Loucy (cell line): Measurements from ENCODE around the gene ENTREP1.

Source experiments
- H2AFZ ChIP-seq: fragments of 200-600 bp; sonication (generic); 2 replicates; pipeline ENCODE4 v1.6.0; 2016; ENCODE audit warnings: antibody characterized with exemption, mild to moderate bottlenecking, low read length, moderate library complexity
- H3F3A ChIP-seq: fragments of 200-600 bp; 2 replicates; pipeline ENCODE4 v1.6.0; 2016; ENCODE audit warnings: antibody characterized with exemption, low read depth, mild to moderate bottlenecking
- H3K27me3 ChIP-seq: fragments of 200-600 bp; sonication (generic); 2 replicates; pipeline ENCODE4 v1.6.1; 2014; ENCODE audit warnings: low read length, mild to moderate bottlenecking; ENCODE audit not compliant: insufficient read depth, poor library complexity, severe bottlenecking
- H3K36me3 ChIP-seq: fragments of 200-600 bp; sonication (generic); 2 replicates; pipeline ENCODE4 v1.6.1; 2016; ENCODE audit warnings: low read length; ENCODE audit not compliant: insufficient read depth
- H3K4me1 ChIP-seq: fragments of 200-600 bp; sonication (generic); 2 replicates; pipeline ENCODE4 v1.5.1; 2014; ENCODE audit warnings: low read length, mild to moderate bottlenecking; ENCODE audit not compliant: insufficient read depth, poor library complexity, severe bottlenecking
- H3K4me2 ChIP-seq: fragments of 200-600 bp; sonication (generic); 2 replicates; pipeline ENCODE4 v1.6.0; 2014; ENCODE audit warnings: antibody characterized with exemption, low read length, low read depth, mild to moderate bottlenecking; ENCODE audit not compliant: poor library complexity, severe bottlenecking
- H3K4me3 ChIP-seq: fragments of 200-600 bp; sonication (generic); 2 replicates; pipeline ENCODE4 v1.5.1; 2014; ENCODE audit warnings: low read length, mild to moderate bottlenecking, mixed read lengths; ENCODE audit not compliant: poor library complexity, severe bottlenecking
- H3K79me2 ChIP-seq: fragments of 200-600 bp; sonication (generic); 2 replicates; pipeline ENCODE4 v1.6.1; 2014; ENCODE audit warnings: low read length; ENCODE audit not compliant: insufficient read depth
- H3K9ac ChIP-seq: fragments of 200-600 bp; sonication (generic); 2 replicates; pipeline ENCODE4 v1.6.0; 2014; ENCODE audit warnings: mild to moderate bottlenecking, low read depth, low read length, moderate library complexity; ENCODE audit not compliant: poor library complexity, severe bottlenecking
- H3K9me2 ChIP-seq: fragments of 200-600 bp; sonication (generic); replicated peaks from 2 replicates; pipeline ENCODE4 v1.6.1; 2016; ENCODE audit warnings: low read depth, low read length, mixed read lengths
- H3K9me3 ChIP-seq: fragments of 200-600 bp; sonication (generic); 2 replicates; pipeline ENCODE4 v1.6.1; 2014; ENCODE audit warnings: mild to moderate bottlenecking, antibody characterized with exemption, low read length, low read depth; ENCODE audit not compliant: insufficient read depth
- H4K20me1 ChIP-seq: fragments of 200-600 bp; sonication (generic); 2 replicates; pipeline ENCODE4 v1.6.0; 2014; ENCODE audit warnings: antibody characterized with exemption, low read length, mild to moderate bottlenecking; ENCODE audit not compliant: insufficient read depth, poor library complexity, severe bottlenecking
- CTCF ChIP-seq: fragments of 200-600 bp; sonication (generic); conservative IDR thresholded peaks from 2 replicates; pipeline ENCODE4 v1.5.1; 2014; ENCODE audit warnings: mild to moderate bottlenecking, antibody characterized with exemption, low read length
- EZH2phosphoT487 ChIP-seq: fragments of 200-600 bp; IDR thresholded peaks from 2 replicates; pipeline ENCODE4 v1.6.1; 2018; ENCODE audit warnings: antibody characterized with exemption, mild to moderate bottlenecking, moderate library complexity, borderline replicate concordance

The ENTREP1 gene

GRCh38 chr9:69293156-69293555 is 31.9 kb upstream of the ENTREP1 start:
- Histone ChIP-seq H3K9ac (no peak overlapping the region), H3K79me2 (no peaks in the 10 kb centered on the region), H3K27me3 (no peaks in the 10 kb centered on the region), H3K4me1 (no peaks in the 10 kb centered on the region), H4K20me1 (no peaks in the 10 kb centered on the region), H3K4me3 (no peak overlapping the region), H2AFZ (no peak overlapping the region), H3K36me3 (no peaks in the 10 kb centered on the region), H3K9me2 (no peaks in the 10 kb centered on the region), H3K9me3 (no peaks in the 10 kb centered on the region), H3F3A (no peaks in the 10 kb centered on the region), H3K4me2 (no peak overlapping the region)
- TF ChIP-seq CTCF, result no peak
- no peak for TF ChIP-seq EZH2phosphoT487

- H3K36me3 ChIP-seq, result no peaks in the 10 kb centered on the region
- no peaks in the 10 kb centered on the region for H3K9me2 ChIP-seq
- no peaks in the 10 kb centered on the region for H3K9me3 ChIP-seq
- H3K4me2 ChIP-seq, result no peak overlapping the region
- no peaks in the 10 kb centered on the region for H3F3A ChIP-seq
- no peak overlapping the region for H2AFZ ChIP-seq
- no peaks in the 10 kb centered on the region for H3K4me1 ChIP-seq
- H3K4me3 ChIP-seq, result no peak overlapping the region
- H3K9ac ChIP-seq, result no peak overlapping the region
- TF ChIP-seq CTCF (no peak), EZH2phosphoT487 (no peak)
- H4K20me1 ChIP-seq, result no peaks in the 10 kb centered on the region
- H3K27me3 ChIP-seq, result no peaks in the 10 kb centered on the region
- no peaks in the 10 kb centered on the region for H3K79me2 ChIP-seq
These were observed 29.0 kb upstream of the ENTREP1 start for GRCh38 chr9:69295872-69296552.

- Histone ChIP-seq H3K9ac (no peak overlapping the region), H3K79me2 (no peaks in the 10 kb centered on the region), H3K27me3 (no peaks in the 10 kb centered on the region), H4K20me1 (no peaks in the 10 kb centered on the region), H3K9me2 (no peaks in the 10 kb centered on the region), H3K36me3 (no peaks in the 10 kb centered on the region), H3K9me3 (no peaks in the 10 kb centered on the region), H3K4me2 (no peak overlapping the region), H3F3A (no peaks in the 10 kb centered on the region), H3K4me3 (no peak overlapping the region), H2AFZ (no peak overlapping the region), H3K4me1 (no peaks in the 10 kb centered on the region)
- no peak for TF ChIP-seq EZH2phosphoT487
- TF ChIP-seq CTCF, result no peak
These were observed 27.6 kb upstream of the ENTREP1 start for GRCh38 chr9:69297300-69297980.
